Measurements from ENCODE around the gene CEP44. TPM values are rescaled to one million over a fixed set of nuclear protein-coding genes. Genes with fewer than 3 reads are reported as not detected.
A peak's percentile ranks its signal among the peaks of the same experiment; 100 is the strongest.

The CEP44 gene, protein sequence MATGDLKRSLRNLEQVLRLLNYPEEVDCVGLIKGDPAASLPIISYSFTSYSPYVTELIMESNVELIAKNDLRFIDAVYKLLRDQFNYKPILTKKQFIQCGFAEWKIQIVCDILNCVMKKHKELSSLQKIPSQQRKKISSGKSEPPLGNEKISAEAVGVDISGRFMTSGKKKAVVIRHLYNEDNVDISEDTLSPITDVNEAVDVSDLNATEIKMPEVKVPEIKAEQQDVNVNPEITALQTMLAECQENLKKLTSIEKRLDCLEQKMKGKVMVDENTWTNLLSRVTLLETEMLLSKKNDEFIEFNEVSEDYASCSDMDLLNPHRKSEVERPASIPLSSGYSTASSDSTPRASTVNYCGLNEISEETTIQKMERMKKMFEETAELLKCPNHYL
- 1 to 10 TPM; 7.6 to 8.8 (median 8.2) TPM for total RNA-seq (2021; fragmentation: NEBNext Ultra II Directional; extraction: Animal tissue kit (Norgen Biotek cat#: 25700))
- long read RNA-seq, full-length matches to known transcripts = 1 of 5 reads
- long read RNA-seq, partial matches to known transcripts = 0 of 5 reads
- long read RNA-seq, other reads (novel, unspliced or antisense) = 4 of 5 reads

DNA sequence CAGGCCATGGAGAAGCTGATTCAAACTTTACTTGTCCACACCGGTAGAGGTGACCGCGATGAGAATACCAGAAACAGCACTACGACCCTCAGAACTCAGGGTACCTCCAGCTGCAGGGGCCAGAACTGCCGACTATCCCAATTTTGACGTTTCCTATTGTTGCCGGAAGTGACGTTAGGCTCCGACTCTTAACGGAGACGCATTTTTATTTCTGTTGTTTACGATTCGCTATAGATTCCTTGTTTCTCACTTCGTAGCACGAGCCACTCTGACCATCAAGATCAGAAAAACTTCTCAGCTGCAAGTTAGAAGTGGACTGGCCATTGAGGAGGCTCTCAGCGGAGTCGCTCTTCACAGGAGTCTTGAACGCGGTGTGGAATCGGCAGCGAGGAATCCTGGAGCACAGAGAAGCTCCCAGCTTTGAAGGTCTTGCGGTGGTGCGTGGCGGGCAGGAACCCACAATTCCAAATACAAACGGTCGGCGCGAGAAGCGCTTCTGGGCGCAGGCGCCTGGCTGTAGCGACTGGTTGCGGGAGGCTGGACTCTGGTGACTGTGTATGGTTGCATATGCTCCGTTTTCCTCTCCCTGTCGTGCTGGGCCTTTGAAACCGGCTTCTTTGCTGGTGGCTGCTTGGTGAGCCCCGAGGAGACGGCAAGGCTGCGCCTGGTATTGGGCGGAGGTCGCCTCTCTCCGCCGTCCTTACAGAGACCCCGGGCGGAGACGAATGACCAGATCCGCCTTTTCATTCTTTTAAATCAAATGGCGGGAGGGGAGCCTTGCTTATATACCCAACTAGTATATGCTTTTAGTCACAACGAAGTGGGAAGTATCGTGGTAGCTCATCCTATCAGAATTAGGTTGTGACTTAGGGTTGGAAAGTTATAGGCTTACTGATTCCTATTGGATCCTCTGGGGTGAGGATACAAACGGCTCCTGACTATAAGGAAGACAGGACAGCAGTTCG, at the start of gene CEP44, which contains the start of gene FBXO8:
Gene CEP44 (plus strand): TSS at position 405 of the 965 bp plus-strand sequence. CDS start 15,211 bp downstream, outside the sequence.
Gene FBXO8 (minus strand): TSS at position 161 of the 965 bp plus-strand sequence. CDS start 20,575 bp downstream, outside the sequence.
- peaks cover 51% of the 10 kb centered on the region for H3K4me1 Mint-ChIP-seq (ENCODE audit: low read depth)
- peak; percentile 81 for DNase-seq
- H3K27ac Mint-ChIP-seq = peak within 1 kb of the TSS; percentile 99
- peaks cover 17% of the 10 kb centered on the region for H3K36me3 Mint-ChIP-seq (ENCODE audit: low read depth)
- peak within 1 kb of the TSS; percentile 100 for H3K4me3 Mint-ChIP-seq
- no peaks in the 10 kb centered on the region; the same call in 1 of the 2 replicates for H3K27me3 Mint-ChIP-seq (ENCODE audit: insufficient read depth)
- TF ChIP-seq, protein P1, sequence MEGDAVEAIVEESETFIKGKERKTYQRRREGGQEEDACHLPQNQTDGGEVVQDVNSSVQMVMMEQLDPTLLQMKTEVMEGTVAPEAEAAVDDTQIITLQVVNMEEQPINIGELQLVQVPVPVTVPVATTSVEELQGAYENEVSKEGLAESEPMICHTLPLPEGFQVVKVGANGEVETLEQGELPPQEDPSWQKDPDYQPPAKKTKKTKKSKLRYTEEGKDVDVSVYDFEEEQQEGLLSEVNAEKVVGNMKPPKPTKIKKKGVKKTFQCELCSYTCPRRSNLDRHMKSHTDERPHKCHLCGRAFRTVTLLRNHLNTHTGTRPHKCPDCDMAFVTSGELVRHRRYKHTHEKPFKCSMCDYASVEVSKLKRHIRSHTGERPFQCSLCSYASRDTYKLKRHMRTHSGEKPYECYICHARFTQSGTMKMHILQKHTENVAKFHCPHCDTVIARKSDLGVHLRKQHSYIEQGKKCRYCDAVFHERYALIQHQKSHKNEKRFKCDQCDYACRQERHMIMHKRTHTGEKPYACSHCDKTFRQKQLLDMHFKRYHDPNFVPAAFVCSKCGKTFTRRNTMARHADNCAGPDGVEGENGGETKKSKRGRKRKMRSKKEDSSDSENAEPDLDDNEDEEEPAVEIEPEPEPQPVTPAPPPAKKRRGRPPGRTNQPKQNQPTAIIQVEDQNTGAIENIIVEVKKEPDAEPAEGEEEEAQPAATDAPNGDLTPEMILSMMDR (IDR thresholded peaks at IDR 0.05) = 0 out of 2 replicates have a peak, but pooled peaks have one; percentile 11
- peaks cover 6% of the 10 kb centered on the region; the same call in 1 of the 2 replicates for H3K9me3 Mint-ChIP-seq

DNA sequence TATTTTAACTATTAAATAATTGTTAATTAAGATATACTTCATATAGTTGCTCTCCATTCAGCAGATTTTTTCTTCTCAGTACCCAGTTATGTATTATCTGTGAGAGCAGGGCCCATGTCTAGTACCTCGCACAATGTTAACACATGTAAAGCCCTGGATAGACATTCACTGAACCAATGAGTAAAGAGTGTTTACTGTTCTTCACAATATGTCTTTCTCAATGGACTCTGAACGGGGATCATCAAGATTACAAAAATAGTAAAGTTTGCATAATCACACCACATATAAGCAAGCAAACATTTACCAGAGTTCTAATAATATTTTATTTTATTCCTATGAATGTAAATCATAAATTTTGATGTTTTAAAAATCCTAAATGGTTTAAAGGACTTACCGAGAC, 47.4 kb upstream of the CEP44 start:
- Mint-ChIP-seq H3K9me3 (no peaks in the 10 kb centered on the region), H3K36me3 (ENCODE audit: low read depth) (no peaks in the 10 kb centered on the region), H3K27ac (no peak overlapping the region), H3K27me3 (ENCODE audit: insufficient read depth) (no peaks in the 10 kb centered on the region), H3K4me3 (no peak overlapping the region), H3K4me1 (ENCODE audit: low read depth) (no peaks in the 10 kb centered on the region)
- TF ChIP-seq, protein P1 (IDR thresholded peaks at IDR 0.05) = no peak
- no peak for DNase-seq

DNA sequence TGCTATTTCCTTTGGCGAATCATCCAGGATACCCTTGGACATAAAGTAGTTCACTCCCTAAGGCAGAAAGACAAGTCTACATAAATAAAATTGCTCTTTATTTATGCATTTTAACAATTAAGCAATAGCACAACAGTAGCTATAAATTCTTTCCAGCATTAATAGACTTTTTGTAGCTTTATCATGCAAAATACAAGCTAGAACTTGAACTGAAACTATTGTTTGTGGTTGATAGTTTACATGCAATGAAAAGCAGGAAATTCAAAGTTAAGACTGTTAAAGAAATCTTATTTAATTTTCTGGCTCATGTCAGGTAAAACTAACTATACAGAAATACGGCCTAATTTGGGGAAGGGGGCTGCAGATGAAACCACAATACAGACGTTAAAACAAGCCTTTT, 42.5 kb upstream of the CEP44 start:
- Mint-ChIP-seq H3K27me3 (ENCODE audit: insufficient read depth) (no peaks in the 10 kb centered on the region), H3K4me1 (ENCODE audit: low read depth) (peaks cover 17% of the 10 kb centered on the region), H3K27ac (no peak overlapping the region), H3K9me3 (no peaks in the 10 kb centered on the region), H3K4me3 (no peak overlapping the region), H3K36me3 (ENCODE audit: low read depth) (no peaks in the 10 kb centered on the region)
- no peak for DNase-seq
- TF ChIP-seq, protein P1 (IDR thresholded peaks at IDR 0.05) = no peak

DNA sequence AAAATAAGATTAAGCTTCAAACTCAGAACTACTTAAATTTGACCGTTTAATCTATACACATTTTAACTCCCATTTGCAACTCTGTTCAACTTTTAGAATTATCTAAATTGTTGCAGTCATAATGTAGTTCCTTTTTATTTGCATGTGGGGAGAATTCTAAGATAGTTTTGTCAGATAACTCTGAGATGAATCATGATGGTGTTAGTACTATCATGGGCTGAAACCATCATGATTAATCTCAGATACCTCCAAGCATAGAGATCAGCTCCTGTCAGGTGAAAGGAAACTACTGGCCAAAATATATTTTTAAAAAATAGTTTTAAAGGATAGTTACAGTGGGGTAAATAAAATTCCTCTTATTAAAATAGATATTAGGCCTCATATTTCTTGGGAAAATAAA, 39.3 kb upstream of the CEP44 start:
- peak; percentile 34 for DNase-seq
- Mint-ChIP-seq H3K27me3 (ENCODE audit: insufficient read depth) (no peaks in the 10 kb centered on the region), H3K27ac (no peak overlapping the region), H3K9me3 (no peaks in the 10 kb centered on the region), H3K4me1 (ENCODE audit: low read depth) (peaks cover 17% of the 10 kb centered on the region), H3K4me3 (no peak overlapping the region), H3K36me3 (ENCODE audit: low read depth) (no peaks in the 10 kb centered on the region)
- TF ChIP-seq, protein P1 (IDR thresholded peaks at IDR 0.05) = no peak

DNA sequence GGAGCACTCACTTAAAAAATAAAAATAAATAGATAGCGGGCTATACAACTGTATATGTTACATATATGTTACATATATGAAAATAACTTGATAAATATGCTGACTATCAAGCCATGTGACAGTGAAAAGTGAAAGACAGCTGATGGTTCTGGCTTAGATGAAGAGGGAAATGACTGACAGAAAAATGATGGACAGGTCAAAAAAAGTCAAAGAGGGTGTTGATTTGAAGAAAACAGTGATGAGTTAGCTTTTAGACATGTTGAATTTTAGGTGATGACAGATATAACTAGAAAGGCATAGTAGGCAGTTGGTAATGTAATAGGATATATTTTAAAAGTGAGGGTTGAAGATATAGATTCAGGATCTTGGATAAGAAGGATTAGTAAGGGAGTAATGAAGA, 38.0 kb upstream of the CEP44 start:
- TF ChIP-seq, protein P1 (IDR thresholded peaks at IDR 0.05) = no peak
- H3K36me3 Mint-ChIP-seq (ENCODE audit: low read depth) = no peaks in the 10 kb centered on the region
- no peaks in the 10 kb centered on the region for H3K9me3 Mint-ChIP-seq
- DNase-seq = no peak
- H3K27ac Mint-ChIP-seq = no peak overlapping the region
- no peak overlapping the region for H3K4me3 Mint-ChIP-seq
- H3K4me1 Mint-ChIP-seq (ENCODE audit: low read depth) = peaks cover 17% of the 10 kb centered on the region
- H3K27me3 Mint-ChIP-seq (ENCODE audit: insufficient read depth) = no peaks in the 10 kb centered on the region
